ENCODE results near the gene LHX5. TPM values are rescaled to one million over a fixed set of nuclear protein-coding genes. Genes with fewer than 3 reads are reported as not detected.

LHX5 gene
- polyA plus RNA-seq, 3 donors: not detected

- intact Hi-C loops (cut with micrococcal nuclease): no loop called here
- no peaks in the 10 kb centered on the region for H4K20me1 ChIP-seq (ENCODE audit: insufficient read depth, low read length)
- H3K4me3 ChIP-seq (replicated peaks in 1 of 3; ENCODE audit: low read depth in 2 of 3, low read length in 3 of 3): no peak overlapping the region
- Mint-ChIP-seq H3K4me3 (peak overlapping the region in 1 of 2 donors; percentile 67), H3K27ac (peak overlapping the region in 1 of 7 donors; percentile 57), H3K36me3 (no peaks in the 10 kb centered on the region), H3K4me1 (no peaks in the 10 kb centered on the region), H3K9me3 (peaks cover 0 to 22% (median 5%) of the 10 kb centered on the region in 7 donors), H3K27me3 (ENCODE audit: low read depth in 3 of 3) (peaks cover 48 to 69% (median 62%) of the 10 kb centered on the region in 3 donors)
- no peak for DNase-seq
- no peak overlapping the region for H3K9ac ChIP-seq (ENCODE audit: insufficient read depth, low read length, poor library complexity, severe bottlenecking)
- TF ChIP-seq CTCF (IDR thresholded peaks at IDR 0.05): no peak
- no peak overlapping the region for H3K4me2 ChIP-seq (replicated peaks; ENCODE audit: extremely low read depth, low read length, poor library complexity, severe bottlenecking)
- no peaks in the 10 kb centered on the region for H3K79me2 ChIP-seq (ENCODE audit: insufficient read depth, low read length)
- no peaks in the 10 kb centered on the region for H3K36me3 ChIP-seq (replicated peaks in 1 of 2; ENCODE audit: control insufficient read depth in 1 of 2, insufficient read depth in 2 of 2, low read length in 2 of 2)
- H3K4me1 ChIP-seq (ENCODE audit: control insufficient read depth in 1 of 2, insufficient read depth in 2 of 2, low read length in 2 of 2): no peaks in the 10 kb centered on the region
- no peak overlapping the region for H2AFZ ChIP-seq (ENCODE audit: insufficient read depth, low read depth, low read length, poor library complexity, severe bottlenecking)
- no peaks in the 10 kb centered on the region for H3K9me3 ChIP-seq (replicated peaks in 1 of 2; ENCODE audit: control insufficient read depth in 1 of 2, insufficient read depth in 1 of 2, low read length in 2 of 2)
- H3K27ac ChIP-seq (ENCODE audit: low read depth in 1 of 2, low read length in 2 of 2): no peak overlapping the region
- H3K27me3 ChIP-seq (ENCODE audit: control insufficient read depth in 2 of 2, insufficient read depth in 2 of 2, low read length in 2 of 2): peaks cover 38 to 68% of the 10 kb centered on the region in 2 donors
- WGBS (ENCODE audit: insufficient coverage): 1% methylated on average over 10 of the region's 31 CpGs
Measured at GRCh38 chr12:113515082-113515856, 43.6 kb upstream of the LHX5 start.

- Mint-ChIP-seq H3K9me3 (peaks cover 0 to 20% (median 5%) of the 10 kb centered on the region in 7 donors), H3K27ac (no peak overlapping the region), H3K4me1 (no peaks in the 10 kb centered on the region), H3K27me3 (ENCODE audit: low read depth in 3 of 3) (peaks cover 46 to 69% (median 58%) of the 10 kb centered on the region in 3 donors), H3K4me3 (peak overlapping the region in 1 of 2 donors; percentile 67), H3K36me3 (no peaks in the 10 kb centered on the region)
- WGBS (ENCODE audit: insufficient coverage): 40% methylated on average over 5 of the region's 8 CpGs
- TF ChIP-seq CTCF (IDR thresholded peaks at IDR 0.05): no peak
- intact Hi-C loops (cut with micrococcal nuclease): no loop called here
- no peaks in the 10 kb centered on the region for H3K4me1 ChIP-seq (ENCODE audit: control insufficient read depth in 1 of 2, insufficient read depth in 2 of 2, low read length in 2 of 2)
- H3K9ac ChIP-seq (ENCODE audit: insufficient read depth, low read length, poor library complexity, severe bottlenecking): no peak overlapping the region
- no peaks in the 10 kb centered on the region for H3K36me3 ChIP-seq (replicated peaks in 1 of 2; ENCODE audit: control insufficient read depth in 1 of 2, insufficient read depth in 2 of 2, low read length in 2 of 2)
- no peak overlapping the region for H3K4me2 ChIP-seq (replicated peaks; ENCODE audit: extremely low read depth, low read length, poor library complexity, severe bottlenecking)
- H3K4me3 ChIP-seq (replicated peaks in 1 of 3; ENCODE audit: low read depth in 2 of 3, low read length in 3 of 3): no peak overlapping the region
- no peak overlapping the region for H2AFZ ChIP-seq (ENCODE audit: insufficient read depth, low read depth, low read length, poor library complexity, severe bottlenecking)
- DNase-seq: no peak
- no peak overlapping the region for H3K27ac ChIP-seq (ENCODE audit: low read depth in 1 of 2, low read length in 2 of 2)
- H4K20me1 ChIP-seq (ENCODE audit: insufficient read depth, low read length): no peaks in the 10 kb centered on the region
- H3K79me2 ChIP-seq (ENCODE audit: insufficient read depth, low read length): no peaks in the 10 kb centered on the region
- no peaks in the 10 kb centered on the region for H3K9me3 ChIP-seq (replicated peaks in 1 of 2; ENCODE audit: control insufficient read depth in 1 of 2, insufficient read depth in 1 of 2, low read length in 2 of 2)
- H3K27me3 ChIP-seq (ENCODE audit: control insufficient read depth in 2 of 2, insufficient read depth in 2 of 2, low read length in 2 of 2): peaks cover 38 to 64% of the 10 kb centered on the region in 2 donors
Measured at GRCh38 chr12:113514602-113515001, 42.9 kb upstream of the LHX5 start.
